Tibial artery (tissue), 4 donors: ENCODE data around the gene ZIK1.

Source experiments
- DNase-seq, 2 donors: peaks; one replicate each; pipeline ENCODE4 v3.0.0-alpha.2; 2019
- H3K27ac ChIP-seq, 2 donors: fragments of 200-600 bp; sonication (generic) in 1 of 2; 1 replicate in 1 of 2; 2 replicates in 1 of 2; pipeline ENCODE4 v1.5.1; 2018 to 2019; ENCODE audit warnings: mild to moderate bottlenecking in 1 of 2
- H3K27me3 ChIP-seq, 2 donors: fragments of 200-600 bp; sonication (generic) in 1 of 2; one replicate each; pipeline versions ENCODE4 v1.5.1 to v1.6.0; 2016 to 2019
- H3K36me3 ChIP-seq, 3 donors: fragments of 200-600 bp; sonication (generic) in 2 of 3; one replicate each; pipeline ENCODE4 v1.5.1; 2016 to 2019; ENCODE audit warnings: mild to moderate bottlenecking in 2 of 3
- H3K4me1 ChIP-seq, 4 donors: fragments of 200-600 bp; sonication (generic) in 2 of 4; 1 replicate in 3 of 4; 2 replicates in 1 of 4; pipeline ENCODE4 v1.5.1; 2016 to 2019
- H3K4me3 ChIP-seq, 2 donors: fragments of 200-600 bp; sonication (generic) in 1 of 2; 1 replicate in 1 of 2; 2 replicates in 1 of 2; pipeline ENCODE4 v1.5.1; 2018 to 2019; ENCODE audit warnings: mild to moderate bottlenecking in 2 of 2
- H3K9me3 ChIP-seq, 3 donors: fragments of 200-600 bp; sonication (generic) in 1 of 3; one replicate each; pipeline ENCODE4 v1.5.1; 2016 to 2019
- intact Hi-C: fragments of 100-400 bp; cut with DNase I; formaldehyde crosslinking; loops from one replicate; pipeline ENCODE4 v1.15.0; 2023; ENCODE audit warnings: low total_unique reads
- TF ChIP-seq, protein P1 (sequence below), 2 experiments: fragments of 200-600 bp in 1 of 2; fragments of 450-650 bp in 1 of 2; IDR thresholded peaks; one replicate each; pipeline ENCODE4 v1.5.1; 2017 to 2019; ENCODE audit warnings: antibody characterized with exemption in 2 of 2, mild to moderate bottlenecking in 1 of 2, moderate library complexity in 1 of 2

Gene ZIK1

GRCh38 chr19:57632987-57633831 lies 49.3 kb downstream of the ZIK1 start, which contains the start of gene ZNF211:
TSS of gene ZNF211 (plus strand) at chr19:57633168. CDS start at chr19:57633347, 179 bp downstream.
- H3K36me3 ChIP-seq: peaks cover 56 to 72% (median 68%) of the 10 kb centered on the region in 3 donors
- intact Hi-C loops: no loop called here
- peak within 1 kb of the TSS; percentile 71 to 78 for H3K27ac ChIP-seq
- TF ChIP-seq, protein P1, sequence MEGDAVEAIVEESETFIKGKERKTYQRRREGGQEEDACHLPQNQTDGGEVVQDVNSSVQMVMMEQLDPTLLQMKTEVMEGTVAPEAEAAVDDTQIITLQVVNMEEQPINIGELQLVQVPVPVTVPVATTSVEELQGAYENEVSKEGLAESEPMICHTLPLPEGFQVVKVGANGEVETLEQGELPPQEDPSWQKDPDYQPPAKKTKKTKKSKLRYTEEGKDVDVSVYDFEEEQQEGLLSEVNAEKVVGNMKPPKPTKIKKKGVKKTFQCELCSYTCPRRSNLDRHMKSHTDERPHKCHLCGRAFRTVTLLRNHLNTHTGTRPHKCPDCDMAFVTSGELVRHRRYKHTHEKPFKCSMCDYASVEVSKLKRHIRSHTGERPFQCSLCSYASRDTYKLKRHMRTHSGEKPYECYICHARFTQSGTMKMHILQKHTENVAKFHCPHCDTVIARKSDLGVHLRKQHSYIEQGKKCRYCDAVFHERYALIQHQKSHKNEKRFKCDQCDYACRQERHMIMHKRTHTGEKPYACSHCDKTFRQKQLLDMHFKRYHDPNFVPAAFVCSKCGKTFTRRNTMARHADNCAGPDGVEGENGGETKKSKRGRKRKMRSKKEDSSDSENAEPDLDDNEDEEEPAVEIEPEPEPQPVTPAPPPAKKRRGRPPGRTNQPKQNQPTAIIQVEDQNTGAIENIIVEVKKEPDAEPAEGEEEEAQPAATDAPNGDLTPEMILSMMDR (IDR thresholded peaks at IDR 0.05): peak in 1 of 2 experiments; percentile 11
- H3K27me3 ChIP-seq: no peaks in the 10 kb centered on the region
- peak within 1 kb of the TSS; percentile 61 to 83 for H3K4me3 ChIP-seq
- H3K4me1 ChIP-seq: peaks cover 0 to 9% (median 6%) of the 10 kb centered on the region in 4 donors
- H3K9me3 ChIP-seq: peaks cover 7 to 81% (median 36%) of the 10 kb centered on the region in 3 donors
- peak; percentile 91 to 94 for DNase-seq

- Histone ChIP-seq H3K4me1 (peaks cover 0 to 9% (median 6%) of the 10 kb centered on the region in 4 donors), H3K9me3 (peaks cover 7 to 81% (median 36%) of the 10 kb centered on the region in 3 donors), H3K4me3 (peak overlapping the region; percentile 61 to 83), H3K27ac (peak overlapping the region; percentile 71 to 78), H3K27me3 (no peaks in the 10 kb centered on the region), H3K36me3 (peaks cover 57 to 77% (median 73%) of the 10 kb centered on the region in 3 donors)
- no peak for DNase-seq
- TF ChIP-seq, protein P1 (IDR thresholded peaks at IDR 0.05): no peak
- intact Hi-C loops: no loop called here
Observed at GRCh38 chr19:57633832-57634131, 49.8 kb downstream of the ZIK1 start.

DNA sequence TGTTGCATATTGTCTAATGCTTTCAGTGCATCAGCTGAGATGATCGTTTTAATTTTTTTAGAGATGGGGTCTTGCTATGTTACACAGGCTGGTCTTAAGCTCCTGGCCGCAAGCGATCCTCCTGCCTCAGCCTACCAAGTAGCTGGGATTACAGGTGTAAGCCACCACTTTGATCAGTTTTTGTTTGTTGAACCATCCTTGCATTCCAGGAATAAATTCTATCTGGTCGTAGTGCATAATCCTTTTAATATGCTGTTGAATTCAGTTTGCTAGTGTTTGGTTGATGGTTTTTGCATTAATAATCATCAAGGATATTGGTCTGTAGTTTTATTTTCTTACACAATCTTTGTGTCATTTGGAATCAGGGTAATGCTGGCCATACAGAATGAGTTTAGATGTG lies 53.4 kb downstream of the ZIK1 start:
- Histone ChIP-seq H3K4me3 (no peak overlapping the region), H3K27ac (no peak overlapping the region), H3K9me3 (peaks cover 7 to 85% (median 62%) of the 10 kb centered on the region in 3 donors), H3K4me1 (peaks cover 0 to 9% (median 6%) of the 10 kb centered on the region in 4 donors), H3K36me3 (peaks cover 82 to 86% (median 85%) of the 10 kb centered on the region in 3 donors), H3K27me3 (no peaks in the 10 kb centered on the region)
- DNase-seq: no peak
- intact Hi-C loops: no loop called here
- TF ChIP-seq, protein P1 (IDR thresholded peaks at IDR 0.05): no peak

- H3K9me3 ChIP-seq: peaks cover 9 to 96% (median 71%) of the 10 kb centered on the region in 3 donors
- H3K4me3 ChIP-seq: no peak overlapping the region
- no peaks in the 10 kb centered on the region for H3K4me1 ChIP-seq
- no peak overlapping the region for H3K27ac ChIP-seq
- DNase-seq: no peak
- H3K36me3 ChIP-seq: peaks cover 64 to 79% (median 73%) of the 10 kb centered on the region in 3 donors
- TF ChIP-seq, protein P1 (IDR thresholded peaks at IDR 0.05): no peak
- H3K27me3 ChIP-seq: no peaks in the 10 kb centered on the region
- intact Hi-C loops: no loop called here
Observed at GRCh38 chr19:57641715-57642234, 57.8 kb downstream of the ZIK1 start.

- intact Hi-C loops: no loop called here
- no peaks in the 10 kb centered on the region for H3K4me1 ChIP-seq
- H3K9me3 ChIP-seq: peaks cover 4 to 94% (median 65%) of the 10 kb centered on the region in 3 donors
- no peak for DNase-seq
- H3K27me3 ChIP-seq: no peaks in the 10 kb centered on the region
- peaks cover 56 to 71% (median 66%) of the 10 kb centered on the region in 3 donors for H3K36me3 ChIP-seq
- no peak overlapping the region for H3K27ac ChIP-seq
- H3K4me3 ChIP-seq: no peak overlapping the region
- TF ChIP-seq, protein P1 (IDR thresholded peaks at IDR 0.05): no peak
Observed at GRCh38 chr19:57642396-57643046, 58.6 kb downstream of the ZIK1 start.
